Measurements from ENCODE around the gene ENPP3. TPM values are rescaled to one million over a fixed set of nuclear protein-coding genes. Genes with fewer than 3 reads are reported as not detected.

ENPP3 gene
- polyA plus RNA-seq, 1 donor = 43.7 TPM

DNA sequence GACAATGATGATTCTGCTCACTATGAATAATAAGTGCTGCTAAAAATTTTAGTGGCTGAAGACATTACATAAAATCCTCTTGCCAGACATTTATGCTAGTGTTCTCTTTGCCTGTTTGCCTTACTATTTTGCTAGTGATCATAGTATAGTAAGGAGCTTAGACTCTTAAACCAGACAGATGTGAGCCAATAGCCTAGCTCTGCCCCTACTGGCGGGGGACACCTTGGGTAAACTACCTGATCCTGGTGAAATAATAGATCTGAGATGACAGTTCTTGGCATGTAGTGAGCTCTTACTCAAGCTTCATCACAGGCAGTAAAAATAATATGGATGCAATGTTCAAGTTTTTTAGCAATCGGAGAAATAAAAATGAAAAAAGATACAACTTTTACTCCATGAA, 18.8 kb downstream of the ENPP3 start:
- 100% methylated on average over 1 of the region's 2 CpGs for WGBS (ENCODE audit: insufficient coverage, low lambda C conversion rate)
- Histone ChIP-seq H3K9me3 (ENCODE audit: control insufficient read depth, low read depth, low read length) (no peaks in the 10 kb centered on the region), H3K36me3 (ENCODE audit: control insufficient read depth, insufficient read depth, low read length) (peaks cover 13% of the 10 kb centered on the region), H3K4me3 (ENCODE audit: low read length) (no peak overlapping the region), H3K27ac (ENCODE audit: low read length) (no peak overlapping the region), H3K4me1 (ENCODE audit: control insufficient read depth, insufficient read depth, low read length) (peaks cover 13% of the 10 kb centered on the region), H3K27me3 (ENCODE audit: control insufficient read depth, insufficient read depth, low read length) (no peaks in the 10 kb centered on the region)
- no peak for DNase-seq

DNA sequence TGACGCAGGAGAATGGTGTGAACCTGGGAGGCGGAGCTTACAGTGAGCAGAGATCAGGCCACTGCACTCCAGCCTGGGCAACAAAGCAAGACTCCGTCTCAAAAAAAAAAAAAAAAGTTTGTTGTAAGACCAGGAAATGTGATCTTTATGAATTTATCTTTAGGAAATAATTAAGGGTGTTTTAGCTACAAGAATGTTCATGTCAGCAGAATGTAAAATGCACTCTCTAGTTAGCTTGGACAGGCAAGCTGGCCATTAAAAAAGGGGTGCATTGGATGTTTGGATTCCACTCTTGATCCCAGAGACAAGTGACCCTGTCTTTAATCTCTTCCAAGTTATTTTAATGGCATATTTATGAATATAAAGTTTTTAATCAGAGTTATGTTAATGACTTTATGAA, 19.6 kb downstream of the ENPP3 start:
- no CpG with 5 or more reads among the region's 3 CpGs for WGBS (ENCODE audit: insufficient coverage, low lambda C conversion rate)
- Histone ChIP-seq H3K4me3 (ENCODE audit: low read length) (no peak overlapping the region), H3K9me3 (ENCODE audit: control insufficient read depth, low read depth, low read length) (no peaks in the 10 kb centered on the region), H3K27me3 (ENCODE audit: control insufficient read depth, insufficient read depth, low read length) (no peaks in the 10 kb centered on the region), H3K27ac (ENCODE audit: low read length) (no peak overlapping the region), H3K36me3 (ENCODE audit: control insufficient read depth, insufficient read depth, low read length) (peaks cover 13% of the 10 kb centered on the region), H3K4me1 (ENCODE audit: control insufficient read depth, insufficient read depth, low read length) (peaks cover 8% of the 10 kb centered on the region)
- DNase-seq = no peak

DNA sequence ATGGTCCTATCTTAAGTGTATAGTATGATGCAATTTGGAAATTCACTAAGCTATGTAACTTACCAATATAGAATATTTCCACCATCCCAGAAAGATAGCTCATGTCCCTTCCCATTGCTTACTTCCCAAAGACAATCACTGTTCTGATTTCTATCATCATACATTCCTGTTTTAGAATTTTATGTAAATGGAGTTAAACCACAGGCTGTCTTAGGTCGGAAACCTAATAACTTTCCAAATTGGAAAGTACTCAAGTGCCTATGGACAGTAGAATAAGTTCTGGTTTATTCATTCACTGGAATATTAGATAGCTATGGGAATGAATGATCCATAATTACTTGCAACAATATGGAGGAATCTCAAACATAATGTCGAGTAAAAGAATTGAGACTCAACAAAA, 20.1 kb downstream of the ENPP3 start:
- H3K9me3 ChIP-seq (ENCODE audit: control insufficient read depth, low read depth, low read length) = no peaks in the 10 kb centered on the region
- H3K4me3 ChIP-seq (ENCODE audit: low read length) = no peak overlapping the region
- WGBS (ENCODE audit: insufficient coverage, low lambda C conversion rate) = 80% methylated on average over 1 of the region's 2 CpGs
- peaks cover 4% of the 10 kb centered on the region for H3K4me1 ChIP-seq (ENCODE audit: control insufficient read depth, insufficient read depth, low read length)
- H3K27me3 ChIP-seq (ENCODE audit: control insufficient read depth, insufficient read depth, low read length) = no peaks in the 10 kb centered on the region
- H3K27ac ChIP-seq (ENCODE audit: low read length) = no peak overlapping the region
- DNase-seq = no peak
- H3K36me3 ChIP-seq (ENCODE audit: control insufficient read depth, insufficient read depth, low read length) = peaks cover 13% of the 10 kb centered on the region

DNA sequence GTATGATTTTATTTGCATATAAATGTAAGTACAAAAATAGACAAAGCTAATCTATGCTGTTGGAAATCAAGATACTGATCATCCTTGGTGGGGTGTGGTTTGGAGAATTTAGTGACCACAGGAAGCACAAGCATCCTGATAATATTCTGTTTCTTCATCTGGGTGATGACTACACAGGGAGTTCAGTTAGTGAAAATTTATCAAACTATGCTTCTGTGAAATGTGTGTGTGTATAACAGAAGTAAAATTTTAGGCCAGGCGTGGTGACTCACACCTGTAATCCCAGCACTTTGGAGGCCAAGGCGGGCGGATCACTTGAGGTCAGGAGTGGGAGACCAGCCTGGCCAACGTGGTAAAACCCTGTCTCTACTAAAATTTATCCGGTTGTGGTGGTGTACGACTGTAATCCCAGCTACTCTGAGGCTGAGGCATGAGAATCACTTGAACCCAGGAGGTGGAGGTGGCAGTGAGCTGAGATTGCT, 20.6 kb downstream of the ENPP3 start:
- H3K27me3 ChIP-seq (ENCODE audit: control insufficient read depth, insufficient read depth, low read length) = no peaks in the 10 kb centered on the region
- peaks cover 2% of the 10 kb centered on the region for H3K4me1 ChIP-seq (ENCODE audit: control insufficient read depth, insufficient read depth, low read length)
- no peaks in the 10 kb centered on the region for H3K9me3 ChIP-seq (ENCODE audit: control insufficient read depth, low read depth, low read length)
- H3K36me3 ChIP-seq (ENCODE audit: control insufficient read depth, insufficient read depth, low read length) = peaks cover 13% of the 10 kb centered on the region
- DNase-seq = no peak
- WGBS (ENCODE audit: insufficient coverage, low lambda C conversion rate) = no CpG with 5 or more reads among the region's 6 CpGs
- no peak overlapping the region for H3K27ac ChIP-seq (ENCODE audit: low read length)
- H3K4me3 ChIP-seq (ENCODE audit: low read length) = no peak overlapping the region

DNA sequence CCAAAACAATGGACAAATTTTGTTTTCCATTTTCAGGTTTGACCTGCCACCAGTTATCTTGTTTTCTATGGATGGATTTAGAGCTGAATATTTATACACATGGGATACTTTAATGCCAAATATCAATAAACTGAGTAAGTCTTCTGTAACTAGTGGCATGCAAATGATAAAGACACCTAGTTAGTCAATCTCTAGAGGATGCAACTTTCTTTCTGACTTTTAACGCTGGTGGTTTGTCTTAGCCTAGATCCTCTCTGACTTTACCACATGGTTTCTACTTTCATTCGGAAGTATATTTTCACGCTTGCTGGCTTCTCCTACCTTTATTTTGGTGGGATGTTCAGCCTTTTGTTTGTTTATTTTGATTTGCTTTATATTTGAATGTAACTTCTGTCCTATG, 21.2 kb downstream of the ENPP3 start:
- H3K36me3 ChIP-seq (ENCODE audit: control insufficient read depth, insufficient read depth, low read length) = peaks cover 13% of the 10 kb centered on the region
- no peak overlapping the region for H3K4me3 ChIP-seq (ENCODE audit: low read length)
- H3K27ac ChIP-seq (ENCODE audit: low read length) = no peak overlapping the region
- no peaks in the 10 kb centered on the region for H3K4me1 ChIP-seq (ENCODE audit: control insufficient read depth, insufficient read depth, low read length)
- WGBS (ENCODE audit: insufficient coverage, low lambda C conversion rate) = 60% methylated on average over 1 of the region's 3 CpGs
- DNase-seq = no peak
- H3K27me3 ChIP-seq (ENCODE audit: control insufficient read depth, insufficient read depth, low read length) = no peaks in the 10 kb centered on the region
- no peaks in the 10 kb centered on the region for H3K9me3 ChIP-seq (ENCODE audit: control insufficient read depth, low read depth, low read length)

DNA sequence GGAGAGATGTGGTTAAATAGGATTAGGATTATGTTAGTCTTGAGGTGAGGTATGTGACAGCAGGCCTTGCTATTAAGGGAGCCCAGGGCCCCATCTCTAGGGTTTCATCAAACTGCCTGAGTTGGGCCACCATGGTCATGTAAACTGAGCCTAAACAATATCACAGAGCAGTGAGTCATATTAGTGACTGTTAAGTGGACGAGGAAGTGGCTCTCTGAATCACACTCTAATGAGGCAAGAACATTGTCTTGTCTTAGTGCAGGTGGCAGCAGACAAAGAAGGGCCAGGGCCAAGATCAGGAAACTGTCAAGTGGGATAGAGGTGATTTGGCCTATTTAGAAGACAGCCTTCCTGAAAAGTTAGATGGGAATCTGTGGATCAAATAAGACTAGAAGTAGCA, 23.1 kb downstream of the ENPP3 start:
- no peaks in the 10 kb centered on the region for H3K9me3 ChIP-seq (ENCODE audit: control insufficient read depth, low read depth, low read length)
- H3K27ac ChIP-seq (ENCODE audit: low read length) = no peak overlapping the region
- no peak overlapping the region for H3K4me3 ChIP-seq (ENCODE audit: low read length)
- no CpG with 5 or more reads among the region's 1 CpG for whole genome bisulfite sequencing (ENCODE audit: insufficient coverage, low lambda C conversion rate)
- no peaks in the 10 kb centered on the region for H3K27me3 ChIP-seq (ENCODE audit: control insufficient read depth, insufficient read depth, low read length)
- no peaks in the 10 kb centered on the region for H3K4me1 ChIP-seq (ENCODE audit: control insufficient read depth, insufficient read depth, low read length)
- H3K36me3 ChIP-seq (ENCODE audit: control insufficient read depth, insufficient read depth, low read length) = peaks cover 3% of the 10 kb centered on the region
- DNase-seq = no peak

DNA sequence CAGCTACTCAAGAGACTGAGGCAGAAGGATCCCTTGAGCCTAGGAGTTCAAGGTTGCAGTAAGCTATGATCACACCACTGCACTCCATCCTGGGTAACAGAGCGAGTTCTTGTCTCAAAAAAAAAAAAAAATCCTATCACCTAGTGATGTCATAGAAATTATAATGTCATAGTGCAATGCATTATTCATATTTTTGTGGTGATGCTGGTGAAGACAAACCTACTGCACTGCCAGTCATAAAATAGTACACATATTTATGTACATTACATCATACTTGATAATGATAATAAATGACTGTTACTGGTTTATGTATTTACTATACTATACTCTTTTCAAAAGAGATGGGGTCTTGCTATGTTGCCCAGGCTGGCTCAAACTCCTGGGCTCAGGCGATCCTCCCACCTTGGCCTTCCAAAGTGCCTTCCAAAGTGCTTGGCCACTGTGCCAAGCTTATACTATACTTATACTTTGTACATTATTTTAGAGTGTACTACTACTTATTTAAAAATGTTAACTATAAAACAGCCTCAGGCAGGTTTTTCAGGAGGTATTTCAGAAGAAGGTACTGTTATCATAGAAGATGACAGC, 26.6 kb downstream of the ENPP3 start:
- H3K27ac ChIP-seq (ENCODE audit: low read length) = no peak overlapping the region
- no CpG with 5 or more reads among the region's 2 CpGs for WGBS (ENCODE audit: insufficient coverage, low lambda C conversion rate)
- H3K4me1 ChIP-seq (ENCODE audit: control insufficient read depth, insufficient read depth, low read length) = no peaks in the 10 kb centered on the region
- no peak for DNase-seq
- no peak overlapping the region for H3K4me3 ChIP-seq (ENCODE audit: low read length)
- H3K27me3 ChIP-seq (ENCODE audit: control insufficient read depth, insufficient read depth, low read length) = no peaks in the 10 kb centered on the region
- H3K36me3 ChIP-seq (ENCODE audit: control insufficient read depth, insufficient read depth, low read length) = no peaks in the 10 kb centered on the region
- H3K9me3 ChIP-seq (ENCODE audit: control insufficient read depth, low read depth, low read length) = no peaks in the 10 kb centered on the region

DNA sequence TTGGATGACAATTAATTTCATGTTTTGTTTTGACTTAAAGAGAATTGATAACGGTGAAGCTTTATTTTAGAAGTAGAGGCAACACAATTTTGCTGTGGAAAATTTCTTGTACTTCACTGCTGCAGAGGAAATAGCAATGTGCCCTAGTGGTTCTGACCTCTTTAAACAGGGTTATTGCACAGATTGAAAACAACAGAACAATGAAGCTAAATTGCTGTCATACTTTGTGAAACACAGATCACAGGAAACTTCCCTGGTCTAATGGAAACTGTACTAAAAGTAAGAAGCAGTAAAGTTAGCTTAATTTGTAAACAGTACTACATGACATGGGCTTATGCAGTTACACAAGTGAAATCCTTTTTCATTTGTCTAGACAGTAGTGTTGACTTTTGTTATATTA, 32.8 kb downstream of the ENPP3 start:
- no peaks in the 10 kb centered on the region for H3K27me3 ChIP-seq (ENCODE audit: control insufficient read depth, insufficient read depth, low read length)
- DNase-seq = no peak
- WGBS (ENCODE audit: insufficient coverage, low lambda C conversion rate) = no CpG with 5 or more reads among the region's 1 CpG

DNA sequence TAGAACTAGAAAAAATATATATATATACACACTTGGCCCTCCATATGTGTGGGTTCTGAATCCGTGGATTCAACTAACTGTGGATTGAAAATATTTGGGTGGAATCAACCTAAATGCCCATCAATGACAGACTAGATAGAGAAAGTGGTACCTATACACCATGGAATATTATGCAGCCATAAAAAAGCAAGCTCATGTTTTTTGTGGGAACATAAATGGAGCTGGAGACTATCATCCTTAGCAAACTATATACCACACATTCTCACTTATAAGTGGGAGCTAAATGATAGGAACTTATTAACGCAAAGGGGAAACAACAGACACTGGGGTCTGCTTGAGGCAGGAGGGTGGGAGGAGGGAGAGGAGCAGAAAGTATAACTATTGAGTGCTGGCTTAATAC, 36.1 kb downstream of the ENPP3 start:
- H3K4me1 ChIP-seq (ENCODE audit: control insufficient read depth, insufficient read depth, low read length) = no peaks in the 10 kb centered on the region
- WGBS (ENCODE audit: insufficient coverage, low lambda C conversion rate) = no CpG with 5 or more reads among the region's 2 CpGs

More for the DNA sequence above, 32.8 kb downstream of the ENPP3 start:
- Histone ChIP-seq H3K9me3 (ENCODE audit: control insufficient read depth, low read depth, low read length) (no peaks in the 10 kb centered on the region), H3K4me3 (ENCODE audit: low read length) (no peak overlapping the region), H3K27ac (ENCODE audit: low read length) (no peak overlapping the region), H3K4me1 (ENCODE audit: control insufficient read depth, insufficient read depth, low read length) (no peaks in the 10 kb centered on the region), H3K36me3 (ENCODE audit: control insufficient read depth, insufficient read depth, low read length) (no peaks in the 10 kb centered on the region)

DNA sequence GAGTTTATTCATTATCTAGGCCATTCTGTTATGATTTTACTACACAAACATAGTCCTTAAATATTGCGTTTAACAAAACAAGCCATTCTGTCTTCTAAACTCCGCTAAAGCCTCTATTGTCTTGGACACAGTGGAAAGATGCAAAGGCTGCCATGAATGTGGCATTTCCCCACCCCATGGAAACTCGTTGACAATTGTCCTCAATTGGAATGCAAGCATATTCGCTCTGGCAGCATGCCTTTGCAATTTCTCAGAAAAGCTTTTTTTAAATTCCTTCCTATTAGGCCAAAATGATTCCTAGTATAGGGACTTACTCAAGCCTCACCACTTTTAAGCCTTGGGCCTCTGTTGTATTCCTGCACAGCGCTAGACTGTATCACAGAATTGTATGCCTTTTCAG, 41.3 kb downstream of the ENPP3 start:
- DNase-seq = no peak
- no peaks in the 10 kb centered on the region for H3K4me1 ChIP-seq (ENCODE audit: control insufficient read depth, insufficient read depth, low read length)
- no peaks in the 10 kb centered on the region for H3K27me3 ChIP-seq (ENCODE audit: control insufficient read depth, insufficient read depth, low read length)
- no peaks in the 10 kb centered on the region for H3K36me3 ChIP-seq (ENCODE audit: control insufficient read depth, insufficient read depth, low read length)
- no peak overlapping the region for H3K4me3 ChIP-seq (ENCODE audit: low read length)
- WGBS (ENCODE audit: insufficient coverage, low lambda C conversion rate) = 100% methylated on average over 2 of the region's 5 CpGs
- H3K27ac ChIP-seq (ENCODE audit: low read length) = no peak overlapping the region
- no peaks in the 10 kb centered on the region for H3K9me3 ChIP-seq (ENCODE audit: control insufficient read depth, low read depth, low read length)

More for the DNA sequence above, 36.1 kb downstream of the ENPP3 start:
- no peak for DNase-seq
- Histone ChIP-seq H3K36me3 (ENCODE audit: control insufficient read depth, insufficient read depth, low read length) (no peaks in the 10 kb centered on the region), H3K27me3 (ENCODE audit: control insufficient read depth, insufficient read depth, low read length) (no peaks in the 10 kb centered on the region), H3K4me3 (ENCODE audit: low read length) (no peak overlapping the region), H3K27ac (ENCODE audit: low read length) (no peak overlapping the region), H3K9me3 (ENCODE audit: control insufficient read depth, low read depth, low read length) (no peaks in the 10 kb centered on the region)

DNA sequence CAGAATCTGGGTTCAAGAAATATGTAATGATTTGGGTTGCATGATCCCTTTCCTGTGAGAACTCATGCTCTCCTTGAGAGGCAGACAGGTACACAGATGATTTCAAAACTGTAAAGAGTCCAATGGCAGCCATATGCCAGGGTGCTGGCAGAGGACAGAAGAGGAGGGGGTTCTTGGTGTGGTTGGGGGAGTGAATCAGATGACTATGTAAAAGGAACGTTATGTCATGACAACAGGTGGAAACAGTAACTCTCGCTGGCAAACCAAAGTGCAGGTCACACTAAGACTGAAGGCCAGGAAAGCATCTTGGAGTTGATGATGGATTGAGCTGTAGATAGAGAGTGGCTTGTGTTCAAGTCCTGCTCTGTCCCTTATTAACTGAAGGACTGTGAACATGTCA, 43.8 kb downstream of the ENPP3 start:
- no peaks in the 10 kb centered on the region for H3K4me1 ChIP-seq (ENCODE audit: control insufficient read depth, insufficient read depth, low read length)
- DNase-seq = no peak
- H3K36me3 ChIP-seq (ENCODE audit: control insufficient read depth, insufficient read depth, low read length) = no peaks in the 10 kb centered on the region
- H3K27ac ChIP-seq (ENCODE audit: low read length) = no peak overlapping the region
- H3K9me3 ChIP-seq (ENCODE audit: control insufficient read depth, low read depth, low read length) = no peaks in the 10 kb centered on the region
- no CpG with 5 or more reads among the region's 2 CpGs for WGBS (ENCODE audit: insufficient coverage, low lambda C conversion rate)
- H3K4me3 ChIP-seq (ENCODE audit: low read length) = no peak overlapping the region
- H3K27me3 ChIP-seq (ENCODE audit: control insufficient read depth, insufficient read depth, low read length) = no peaks in the 10 kb centered on the region

Measured in large intestine (tissue), 3 donors.